ENCODE measurements around the gene PRR18.

The PRR18 gene

DNA sequence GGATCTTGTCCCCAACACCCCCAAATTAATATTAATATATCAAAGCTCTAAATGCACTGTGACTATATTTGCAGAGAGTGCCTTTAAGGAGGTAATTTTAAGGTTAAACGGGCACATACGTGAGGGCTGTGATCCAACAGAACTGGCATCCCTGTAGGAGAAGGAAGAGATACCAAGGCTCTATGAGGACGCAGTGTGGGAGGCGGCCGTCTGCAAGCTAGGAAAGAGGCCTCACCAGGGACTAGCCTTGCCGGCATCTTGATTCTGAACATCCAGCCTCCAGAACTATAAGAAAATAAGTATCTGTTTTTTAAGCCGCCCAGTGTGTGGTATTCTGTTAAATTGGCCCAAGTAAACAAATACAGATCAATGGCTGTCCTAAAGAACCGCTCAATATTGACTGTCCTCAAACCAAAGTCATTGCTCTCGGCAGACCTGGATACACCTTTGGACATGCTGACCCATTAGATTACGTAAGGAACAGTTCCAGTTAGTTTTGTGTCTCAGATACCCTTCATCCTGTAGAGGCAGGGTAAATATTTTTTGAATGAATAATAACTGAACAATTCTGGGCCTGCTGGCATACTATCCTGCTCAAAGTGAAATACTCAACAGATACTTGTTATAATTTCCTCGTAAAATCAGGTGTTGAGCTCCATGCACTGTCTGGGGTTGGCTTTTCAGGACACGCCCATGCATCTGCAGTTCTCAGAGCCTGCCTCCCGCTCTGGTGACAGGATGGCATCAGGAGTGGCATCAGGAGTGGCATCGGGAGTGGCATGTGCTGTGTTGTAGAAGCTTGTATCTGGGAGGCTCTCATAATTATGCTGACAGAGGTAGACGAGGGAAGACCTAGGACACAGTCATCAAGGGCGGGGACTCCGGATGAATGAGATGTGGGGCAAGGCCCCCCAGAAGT, 6.3 kb downstream of the PRR18 start:
- Mint-ChIP-seq H3K36me3 (ENCODE audit: low read depth) (no peaks in the 10 kb centered on the region), H3K27me3 (peaks cover 38% of the 10 kb centered on the region), H3K9me3 (no peaks in the 10 kb centered on the region), H3K4me1 (ENCODE audit: low read depth) (no peaks in the 10 kb centered on the region), H3K27ac (no peak overlapping the region), H3K4me3 (no peak overlapping the region)

DNA sequence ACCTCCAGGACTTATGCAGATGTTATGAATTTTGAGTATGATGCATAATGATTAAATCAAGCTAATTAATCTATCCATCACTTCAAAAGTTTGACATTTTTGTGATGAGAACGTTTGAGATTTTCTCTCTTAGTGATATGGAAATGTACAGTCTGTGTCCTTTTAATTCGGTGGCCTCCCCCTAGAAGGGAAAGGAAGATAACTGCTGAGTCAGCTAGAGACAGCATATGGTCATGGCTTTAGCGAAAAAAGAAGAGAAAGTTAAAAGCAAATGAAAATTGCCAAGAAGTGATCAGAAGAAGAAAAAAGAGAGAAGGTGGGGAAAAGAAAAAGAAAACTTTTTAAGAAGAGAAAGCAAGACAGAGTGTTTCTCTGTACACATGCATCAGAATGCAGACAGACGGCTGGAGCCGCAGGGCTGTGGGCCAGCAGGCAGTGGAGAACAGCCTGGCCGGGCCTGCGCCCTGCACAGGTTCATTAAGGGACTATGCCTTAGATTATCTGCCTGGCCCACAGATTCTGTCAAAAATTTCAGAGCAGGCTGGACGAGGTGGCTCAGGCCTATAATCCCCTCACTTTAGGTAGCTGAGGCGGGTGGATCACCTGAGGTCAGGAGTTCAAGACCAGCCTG, 7.7 kb downstream of the PRR18 start:
- Mint-ChIP-seq H3K4me3 (no peak overlapping the region), H3K9me3 (no peaks in the 10 kb centered on the region), H3K27me3 (peaks cover 29% of the 10 kb centered on the region), H3K4me1 (ENCODE audit: low read depth) (no peaks in the 10 kb centered on the region), H3K36me3 (ENCODE audit: low read depth) (no peaks in the 10 kb centered on the region), H3K27ac (no peak overlapping the region)

DNA sequence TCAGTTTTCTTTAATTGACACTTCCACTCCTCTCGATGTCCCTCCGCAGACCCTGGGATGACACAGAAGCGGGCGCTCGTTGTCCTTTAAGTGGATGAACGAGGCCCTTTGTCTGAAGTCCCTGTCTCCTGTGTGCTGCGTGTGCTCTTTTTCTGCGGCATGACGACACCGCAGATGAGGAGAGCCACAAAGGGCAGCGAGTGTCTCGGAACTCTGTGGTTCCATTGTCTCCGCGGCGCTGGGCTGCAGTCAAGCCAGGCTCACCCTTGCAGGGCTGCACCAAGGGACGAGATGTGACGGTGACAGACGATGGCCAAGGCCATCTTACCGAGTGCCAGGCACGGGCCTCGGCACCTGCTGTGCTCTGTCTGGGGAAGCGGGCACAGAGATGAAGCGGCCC, 10.6 kb downstream of the PRR18 start:
- no peak overlapping the region for H3K27ac Mint-ChIP-seq
- H3K4me1 Mint-ChIP-seq (ENCODE audit: low read depth), result no peaks in the 10 kb centered on the region
- H3K4me3 Mint-ChIP-seq, result no peak overlapping the region
- H3K36me3 Mint-ChIP-seq (ENCODE audit: low read depth), result no peaks in the 10 kb centered on the region
- no peaks in the 10 kb centered on the region for H3K9me3 Mint-ChIP-seq
- peaks cover 17% of the 10 kb centered on the region for H3K27me3 Mint-ChIP-seq

DNA sequence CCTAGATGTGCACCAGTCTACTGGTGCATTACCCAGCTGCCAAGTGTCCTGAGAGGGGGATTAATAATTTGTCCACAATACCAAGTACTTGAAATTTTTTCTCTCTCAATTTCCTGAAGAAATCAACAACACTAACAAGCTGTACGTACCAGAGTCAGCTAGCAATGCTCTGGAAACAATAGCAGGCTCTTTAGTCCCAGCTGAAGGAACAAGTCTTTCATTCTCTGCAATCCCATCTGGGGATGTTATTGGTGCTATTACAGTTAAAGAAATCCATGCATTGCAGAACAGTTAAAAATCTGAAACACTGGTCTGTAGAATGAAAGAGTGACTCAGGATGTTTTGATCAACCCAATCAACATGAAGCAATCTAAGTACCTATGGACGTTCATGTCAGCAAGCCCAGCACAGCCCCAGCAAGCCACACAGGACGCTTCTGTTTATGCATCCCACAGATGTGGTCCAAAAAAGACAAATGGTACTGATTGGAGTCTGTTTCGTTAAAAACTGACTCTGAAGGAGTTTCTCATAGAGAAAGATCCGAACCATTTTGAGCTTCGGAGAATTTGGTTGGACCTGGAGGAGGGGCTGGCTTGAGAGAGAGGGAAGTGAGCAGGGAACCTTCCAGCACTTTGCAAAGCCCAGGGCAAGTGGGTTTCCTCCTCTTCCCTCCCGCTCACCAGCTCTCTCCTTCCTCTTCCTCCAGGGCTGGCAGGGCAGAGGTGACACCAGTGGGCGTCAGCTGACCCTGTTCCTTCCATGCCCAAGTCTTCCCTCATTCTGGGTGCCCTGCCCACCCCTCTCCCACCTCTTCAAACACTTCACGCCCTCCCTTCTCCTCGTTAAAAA, 11.9 kb downstream of the PRR18 start:
- H3K9me3 Mint-ChIP-seq, result no peaks in the 10 kb centered on the region
- no peak overlapping the region for H3K4me3 Mint-ChIP-seq
- H3K4me1 Mint-ChIP-seq (ENCODE audit: low read depth), result no peaks in the 10 kb centered on the region
- H3K36me3 Mint-ChIP-seq (ENCODE audit: low read depth), result no peaks in the 10 kb centered on the region
- H3K27ac Mint-ChIP-seq, result peak overlapping the region; percentile 17
- peaks cover 19% of the 10 kb centered on the region for H3K27me3 Mint-ChIP-seq

DNA sequence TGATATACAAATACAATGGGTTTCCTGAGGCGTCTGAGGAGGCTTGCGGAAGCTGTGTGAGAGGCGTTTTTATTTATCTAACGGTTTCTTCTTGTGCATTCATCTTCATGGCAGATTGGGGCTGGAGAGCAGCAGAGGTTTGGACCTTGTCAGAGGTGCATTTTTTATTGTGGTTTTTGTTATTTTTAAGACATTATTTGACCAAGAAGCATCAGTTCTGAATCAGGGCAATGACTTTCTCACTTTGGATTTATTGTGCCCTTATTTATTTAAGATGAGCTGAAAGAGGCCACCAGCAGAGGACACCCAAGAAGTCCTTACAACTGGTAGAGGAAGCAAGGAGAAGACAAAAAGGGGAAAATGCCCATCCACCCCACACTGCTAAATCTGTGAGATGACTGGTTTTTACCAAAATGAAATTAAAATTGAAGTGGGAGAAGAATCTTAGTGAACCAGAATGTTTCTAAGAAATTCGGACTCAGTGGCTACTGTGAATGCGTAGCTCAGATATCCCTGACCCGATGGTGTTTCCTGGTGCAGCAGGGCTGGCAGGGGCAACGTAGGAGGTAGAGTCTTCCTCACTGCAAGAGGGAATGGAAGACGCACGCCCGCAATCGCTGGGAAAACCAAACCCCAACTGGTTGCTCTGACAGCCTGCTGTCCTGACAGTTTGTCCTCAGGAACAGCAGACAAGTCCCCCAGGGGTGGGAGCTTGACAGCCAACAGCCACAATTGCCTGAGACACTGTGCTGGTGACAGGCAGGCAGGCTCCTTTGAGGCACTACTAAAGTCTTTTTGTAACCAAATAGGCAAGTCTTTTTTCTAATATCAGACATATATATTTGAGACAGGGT, 14.2 kb downstream of the PRR18 start:
- H3K36me3 Mint-ChIP-seq (ENCODE audit: low read depth), result no peaks in the 10 kb centered on the region
- H3K27me3 Mint-ChIP-seq, result peaks cover 18% of the 10 kb centered on the region
- no peak overlapping the region for H3K27ac Mint-ChIP-seq
- H3K9me3 Mint-ChIP-seq, result no peaks in the 10 kb centered on the region
- H3K4me1 Mint-ChIP-seq (ENCODE audit: low read depth), result no peaks in the 10 kb centered on the region
- H3K4me3 Mint-ChIP-seq, result no peak overlapping the region

DNA sequence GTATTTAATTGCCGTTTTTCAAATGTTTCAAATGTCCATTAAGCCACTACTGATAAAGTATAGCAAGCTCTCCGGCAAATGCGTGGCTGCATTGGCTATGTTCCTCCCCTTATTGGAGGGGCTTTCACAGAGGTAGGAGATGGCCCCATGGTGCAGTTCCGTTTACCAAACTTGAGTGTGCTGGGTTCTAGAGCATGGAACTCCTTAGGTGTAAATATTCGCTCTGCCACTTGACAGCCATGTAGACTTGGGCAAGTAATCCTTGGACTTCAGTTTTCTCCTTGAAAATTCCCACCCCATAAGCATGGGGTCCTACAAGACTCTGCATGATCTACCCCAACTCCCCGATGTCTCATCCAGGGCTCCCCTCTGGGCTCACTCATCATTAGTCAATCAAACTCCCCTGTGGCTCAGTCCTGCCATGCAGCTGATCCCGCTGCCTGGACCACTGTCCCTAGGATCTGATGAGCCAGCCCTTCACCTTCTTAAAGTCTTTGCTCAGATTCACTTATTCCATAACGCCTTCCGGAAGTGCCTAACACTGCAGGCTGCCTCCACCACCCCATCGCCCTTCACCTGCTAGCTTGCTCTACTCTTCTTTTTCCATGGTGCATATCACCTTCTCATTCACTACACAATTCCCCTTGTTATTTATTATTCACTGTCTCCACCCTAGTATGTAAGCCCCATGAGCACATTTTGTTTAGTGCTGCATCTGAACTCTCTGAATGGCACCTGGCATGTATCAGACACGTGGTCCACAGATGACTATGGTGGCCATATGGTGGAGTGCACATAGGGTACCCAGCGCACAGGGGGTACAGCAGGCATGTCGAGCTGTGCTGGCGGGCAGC, 18.8 kb downstream of the PRR18 start:
- Mint-ChIP-seq H3K27me3 (peaks cover 10% of the 10 kb centered on the region), H3K9me3 (no peaks in the 10 kb centered on the region), H3K4me1 (ENCODE audit: low read depth) (peaks cover 3% of the 10 kb centered on the region), H3K4me3 (no peak overlapping the region), H3K36me3 (ENCODE audit: low read depth) (no peaks in the 10 kb centered on the region), H3K27ac (no peak overlapping the region)

DNA sequence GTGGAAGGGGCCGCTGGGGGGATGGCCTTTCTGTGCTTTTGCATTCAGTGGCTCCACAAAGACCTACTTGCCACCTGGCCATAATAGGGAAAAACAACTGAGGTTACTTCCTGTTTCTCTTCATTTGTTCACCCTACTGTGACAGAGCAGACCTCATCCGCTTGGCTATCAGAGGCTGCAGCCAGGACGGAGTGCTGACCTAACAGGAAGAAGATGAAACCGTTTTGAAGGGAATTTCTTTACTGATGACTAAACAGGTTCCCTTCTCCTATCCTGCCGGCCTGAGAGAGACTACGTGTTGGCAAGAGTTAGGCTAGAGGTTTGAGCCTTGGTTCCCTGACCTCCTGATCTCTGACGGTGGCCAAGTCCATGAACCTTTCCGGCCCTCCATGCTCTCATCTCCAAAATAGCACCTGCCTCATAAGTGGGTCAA, 21.3 kb downstream of the PRR18 start:
- H3K36me3 Mint-ChIP-seq (ENCODE audit: low read depth), result no peaks in the 10 kb centered on the region
- H3K4me1 Mint-ChIP-seq (ENCODE audit: low read depth), result peaks cover 3% of the 10 kb centered on the region
- no peak overlapping the region for H3K4me3 Mint-ChIP-seq
- H3K9me3 Mint-ChIP-seq, result no peaks in the 10 kb centered on the region
- H3K27ac Mint-ChIP-seq, result no peak overlapping the region
- H3K27me3 Mint-ChIP-seq, result peaks cover 6% of the 10 kb centered on the region

DNA sequence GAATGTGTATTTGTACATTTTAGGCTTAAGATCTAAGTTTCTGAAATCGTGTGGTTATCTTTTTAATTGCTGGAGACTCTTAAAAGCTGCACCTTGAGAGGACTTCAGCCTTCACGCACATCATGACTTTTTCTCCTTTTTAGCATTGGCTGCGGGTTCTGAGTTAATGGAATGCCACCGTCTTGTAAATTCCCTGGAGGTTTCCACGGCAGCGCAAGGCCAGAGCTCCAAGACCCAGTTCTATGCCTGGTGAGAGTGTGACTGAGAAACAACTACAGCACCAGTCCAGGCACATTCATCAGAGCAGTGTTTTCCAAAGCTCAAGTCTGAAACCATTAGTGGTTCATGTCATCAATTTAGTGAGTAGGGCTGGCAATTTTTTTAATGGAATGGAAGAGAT, 23.0 kb downstream of the PRR18 start:
- Mint-ChIP-seq H3K4me1 (ENCODE audit: low read depth) (peaks cover 3% of the 10 kb centered on the region), H3K27ac (no peak overlapping the region), H3K36me3 (ENCODE audit: low read depth) (no peaks in the 10 kb centered on the region)

DNA sequence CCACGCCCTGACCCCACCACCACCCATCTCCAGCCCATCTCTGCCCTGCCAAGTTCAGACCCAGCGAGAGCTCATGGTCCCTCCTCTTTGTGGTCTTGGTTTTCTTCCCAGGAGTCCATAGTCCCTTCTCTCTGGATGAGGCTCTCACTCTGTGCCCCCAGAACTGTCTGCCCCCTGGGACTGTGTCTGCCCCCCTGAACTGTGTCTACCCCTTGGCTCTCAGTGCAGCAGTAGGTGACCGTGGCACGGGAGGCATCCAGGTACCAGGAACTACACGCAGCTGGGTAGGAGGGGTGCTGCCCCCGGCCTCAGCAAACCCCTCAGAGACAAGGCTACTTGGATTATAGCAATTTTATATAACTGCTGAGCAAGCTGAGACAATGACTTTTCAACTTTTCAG, 23.6 kb downstream of the PRR18 start:
- Mint-ChIP-seq H3K36me3 (ENCODE audit: low read depth) (no peaks in the 10 kb centered on the region), H3K4me1 (ENCODE audit: low read depth) (peaks cover 3% of the 10 kb centered on the region), H3K4me3 (no peak overlapping the region), H3K27me3 (peaks cover under 1% of the 10 kb centered on the region), H3K9me3 (no peaks in the 10 kb centered on the region), H3K27ac (no peak overlapping the region)

More for the DNA sequence above, 23.0 kb downstream of the PRR18 start:
- H3K4me3 Mint-ChIP-seq, result no peak overlapping the region
- no peaks in the 10 kb centered on the region for H3K9me3 Mint-ChIP-seq
- H3K27me3 Mint-ChIP-seq, result peaks cover 3% of the 10 kb centered on the region

DNA sequence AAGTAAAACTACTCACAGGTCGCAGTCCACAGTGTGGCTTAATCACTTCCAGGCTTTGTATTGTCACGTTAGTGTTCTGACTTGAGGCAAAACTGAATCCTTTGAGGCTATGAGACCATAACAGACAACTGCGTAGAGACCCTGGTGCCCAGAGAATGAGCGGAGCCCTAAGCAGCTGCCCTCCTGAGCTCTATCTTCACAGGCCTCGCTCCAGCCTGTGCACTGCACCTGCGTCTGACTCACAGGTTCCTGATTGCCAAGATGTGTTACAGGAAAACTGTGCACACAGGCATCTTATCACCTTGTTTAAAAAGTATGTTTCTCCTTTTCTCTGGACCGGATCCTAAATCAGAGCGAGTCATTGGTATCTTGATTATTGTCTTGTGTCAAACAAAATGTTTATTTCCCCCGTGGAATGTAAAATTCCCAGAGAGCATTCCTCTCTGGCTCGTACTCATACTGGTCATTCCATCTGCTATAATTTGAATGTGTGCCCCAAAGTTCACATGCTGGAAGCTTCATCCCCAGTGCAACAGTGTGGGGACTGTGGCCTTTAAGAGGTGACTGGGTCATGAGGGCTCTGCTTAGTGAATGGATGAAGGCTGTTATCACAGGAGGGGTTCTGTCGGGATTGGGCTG, 25.7 kb downstream of the PRR18 start:
- H3K27ac Mint-ChIP-seq, result no peak overlapping the region
- peaks cover 3% of the 10 kb centered on the region for H3K4me1 Mint-ChIP-seq (ENCODE audit: low read depth)
- no peak overlapping the region for H3K4me3 Mint-ChIP-seq
- no peaks in the 10 kb centered on the region for H3K9me3 Mint-ChIP-seq
- no peaks in the 10 kb centered on the region for H3K36me3 Mint-ChIP-seq (ENCODE audit: low read depth)
- H3K27me3 Mint-ChIP-seq, result no peaks in the 10 kb centered on the region

DNA sequence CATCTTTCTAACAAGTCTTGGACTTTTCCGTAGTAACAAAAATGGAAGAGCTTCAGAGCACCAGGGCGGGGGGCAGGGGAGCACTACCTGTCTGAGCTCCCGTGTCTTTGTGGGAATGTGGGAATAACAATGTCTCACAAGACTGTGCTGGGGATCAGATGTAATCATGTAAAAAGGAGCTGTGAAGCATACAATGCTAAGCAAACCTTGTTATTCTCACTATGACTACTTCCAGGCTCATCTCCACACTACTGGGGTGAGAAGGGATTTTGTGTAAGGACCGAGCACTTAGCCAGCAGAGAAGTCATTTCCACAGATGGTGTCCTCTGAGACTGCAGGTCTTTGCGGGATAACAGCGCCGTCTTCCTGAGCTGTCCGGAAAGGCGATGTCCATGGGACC, 27.1 kb downstream of the PRR18 start:
- Mint-ChIP-seq H3K4me1 (ENCODE audit: low read depth) (no peaks in the 10 kb centered on the region), H3K36me3 (ENCODE audit: low read depth) (no peaks in the 10 kb centered on the region), H3K27me3 (no peaks in the 10 kb centered on the region), H3K27ac (no peak overlapping the region), H3K4me3 (no peak overlapping the region), H3K9me3 (no peaks in the 10 kb centered on the region)

DNA sequence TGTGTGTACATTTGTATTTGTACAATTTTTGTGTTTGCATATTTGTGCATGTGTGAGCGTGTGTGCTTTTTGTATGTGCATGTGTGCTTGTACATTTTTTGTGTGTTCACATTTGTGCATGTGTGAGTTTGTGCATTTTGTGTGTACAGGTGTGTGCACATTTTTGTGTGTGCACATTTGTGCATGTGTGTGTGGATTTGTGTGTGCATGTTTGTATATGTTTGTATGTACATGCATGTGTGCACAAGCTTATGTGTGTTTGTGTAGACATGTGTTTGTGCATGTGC, 28.9 kb downstream of the PRR18 start:
- H3K4me3 Mint-ChIP-seq, result no peak overlapping the region
- H3K27me3 Mint-ChIP-seq, result no peaks in the 10 kb centered on the region
- H3K27ac Mint-ChIP-seq, result no peak overlapping the region
- H3K4me1 Mint-ChIP-seq (ENCODE audit: low read depth), result no peaks in the 10 kb centered on the region
- no peaks in the 10 kb centered on the region for H3K36me3 Mint-ChIP-seq (ENCODE audit: low read depth)
- H3K9me3 Mint-ChIP-seq, result no peaks in the 10 kb centered on the region

DNA sequence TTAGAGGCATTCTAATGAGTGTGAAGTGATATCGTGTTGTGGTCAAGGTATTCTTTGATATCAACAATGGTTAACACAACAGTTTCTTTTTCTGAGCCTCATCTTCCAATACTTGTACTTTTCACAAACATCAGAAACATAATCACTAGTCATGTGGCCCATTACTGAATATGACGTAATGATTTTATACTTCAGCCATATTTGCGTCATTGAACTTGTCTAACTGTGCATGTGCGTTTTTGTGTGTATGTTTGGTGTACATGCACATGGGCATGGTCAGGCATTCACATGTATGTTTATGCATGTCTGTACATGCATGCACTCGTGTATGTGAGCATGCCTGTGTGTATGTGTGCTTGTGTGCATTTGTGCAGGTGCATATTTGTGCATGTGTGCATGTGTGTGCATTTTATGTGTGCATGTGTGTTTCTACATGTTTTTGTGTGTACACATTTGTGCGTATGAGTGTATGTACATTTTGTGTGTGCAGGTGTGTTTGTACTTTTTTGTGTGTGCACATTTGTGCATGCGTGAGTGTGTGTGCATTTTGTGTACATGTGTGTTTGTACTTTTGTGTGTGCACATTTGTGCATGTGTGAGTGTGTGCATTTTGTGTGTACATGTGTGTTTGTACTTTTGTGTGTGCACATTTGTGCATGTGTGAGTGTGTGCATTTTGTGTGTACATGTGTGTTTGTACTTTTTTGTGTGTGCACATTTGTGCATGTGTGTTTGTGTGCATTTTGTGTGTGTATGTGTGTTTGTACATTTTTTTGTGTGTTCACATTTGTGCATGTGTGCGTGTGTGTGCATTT, 29.4 kb downstream of the PRR18 start:
- Mint-ChIP-seq H3K4me3 (no peak overlapping the region), H3K9me3 (no peaks in the 10 kb centered on the region), H3K4me1 (ENCODE audit: low read depth) (no peaks in the 10 kb centered on the region), H3K27ac (no peak overlapping the region), H3K36me3 (ENCODE audit: low read depth) (no peaks in the 10 kb centered on the region), H3K27me3 (no peaks in the 10 kb centered on the region)

Measured in stimulated activated naive CD8-positive, alpha-beta T cell treated with anti-CD3 and anti-CD28 coated beads, Interleukin-15, Interleukin-2, amounts not matched to agents 100 ng/mL and 50 ng/mL, for 24 hours (primary cell).